Measurements from ENCODE around the gene HOXA9. TPM values are rescaled to one million over a fixed set of nuclear protein-coding genes. Genes with fewer than 3 reads are reported as not detected.
A peak's percentile ranks its signal among the peaks of the same experiment; 100 is the strongest.

HOXA9 gene
- total RNA-seq, 1 donor from 2014 or later: 46.5 TPM

- Histone ChIP-seq H3K36me3 (ENCODE audit: control insufficient read depth, insufficient read depth, low read length) (peaks cover 3% of the 10 kb centered on the region), H3K27me3 (ENCODE audit: control insufficient read depth, insufficient read depth, low read length) (no peaks in the 10 kb centered on the region), H3K4me3 (ENCODE audit: low read depth, low read length) (peak overlapping the region; percentile 74)
- no peak for TF ChIP-seq CTCF (IDR thresholded peaks at IDR 0.05; ENCODE audit: insufficient read depth, low read length, poor library complexity, severe bottlenecking)
- DNase-seq (ENCODE audit: low read depth): no peak
Measured at GRCh38 chr7:27116031-27116961, 49.0 kb downstream of the HOXA9 start.

GRCh38 chr7:27115221-27116026 lies 49.9 kb downstream of the HOXA9 start:
- peaks cover 3% of the 10 kb centered on the region for H3K36me3 ChIP-seq (ENCODE audit: control insufficient read depth, insufficient read depth, low read length)
- peak overlapping the region; percentile 74 for H3K4me3 ChIP-seq (ENCODE audit: low read depth, low read length)
- peak; percentile 76 for DNase-seq (ENCODE audit: low read depth)
- H3K27me3 ChIP-seq (ENCODE audit: control insufficient read depth, insufficient read depth, low read length): no peaks in the 10 kb centered on the region
- TF ChIP-seq CTCF (IDR thresholded peaks at IDR 0.05; ENCODE audit: insufficient read depth, low read length, poor library complexity, severe bottlenecking): no peak

- no peaks in the 10 kb centered on the region for H3K27me3 ChIP-seq (ENCODE audit: control insufficient read depth, insufficient read depth, low read length)
- H3K36me3 ChIP-seq (ENCODE audit: control insufficient read depth, insufficient read depth, low read length): peaks cover 3% of the 10 kb centered on the region
- H3K4me3 ChIP-seq (ENCODE audit: low read depth, low read length): peak overlapping the region; percentile 74
- no peak for TF ChIP-seq CTCF (IDR thresholded peaks at IDR 0.05; ENCODE audit: insufficient read depth, low read length, poor library complexity, severe bottlenecking)
- DNase-seq (ENCODE audit: low read depth): no peak
Measured at GRCh38 chr7:27114881-27115220, 50.5 kb downstream of the HOXA9 start.

GRCh38 chr7:27113991-27114769 lies 51.2 kb downstream of the HOXA9 start:
- peak overlapping the region; percentile 74 for H3K4me3 ChIP-seq (ENCODE audit: low read depth, low read length)
- no peak for TF ChIP-seq CTCF (IDR thresholded peaks at IDR 0.05; ENCODE audit: insufficient read depth, low read length, poor library complexity, severe bottlenecking)
- peaks cover 3% of the 10 kb centered on the region for H3K36me3 ChIP-seq (ENCODE audit: control insufficient read depth, insufficient read depth, low read length)
- H3K27me3 ChIP-seq (ENCODE audit: control insufficient read depth, insufficient read depth, low read length): no peaks in the 10 kb centered on the region
- DNase-seq (ENCODE audit: low read depth): no peak

GRCh38 chr7:27112955-27113949 lies 52.1 kb downstream of the HOXA9 start:
- peak overlapping the region; percentile 74 for H3K4me3 ChIP-seq (ENCODE audit: low read depth, low read length)
- TF ChIP-seq CTCF (IDR thresholded peaks at IDR 0.05; ENCODE audit: insufficient read depth, low read length, poor library complexity, severe bottlenecking): no peak
- H3K27me3 ChIP-seq (ENCODE audit: control insufficient read depth, insufficient read depth, low read length): no peaks in the 10 kb centered on the region
- H3K36me3 ChIP-seq (ENCODE audit: control insufficient read depth, insufficient read depth, low read length): peaks cover 3% of the 10 kb centered on the region
- DNase-seq (ENCODE audit: low read depth): no peak

Measured in kidney epithelial cell (primary cell).